ENCODE results near the gene CEP152.

DNA sequence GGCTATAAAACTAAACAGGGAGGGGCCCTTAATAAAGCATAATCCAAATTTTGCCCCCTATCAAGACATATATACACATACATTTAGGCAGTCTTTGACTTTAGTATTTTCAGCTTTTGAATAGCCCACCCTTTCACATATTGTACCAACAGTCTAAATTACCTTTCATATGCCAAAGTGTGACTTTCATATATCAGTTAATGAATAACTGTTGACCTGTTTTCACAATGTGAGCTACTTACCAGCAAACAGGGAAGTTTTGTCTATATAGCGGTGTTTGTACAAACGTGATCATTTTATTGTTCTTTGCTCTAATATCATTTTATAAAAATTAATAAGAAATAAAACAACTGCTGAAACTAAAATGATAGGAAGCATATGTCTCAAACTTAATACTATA is 28.0 kb downstream of the CEP152 start:
- TF ChIP-seq, protein P1, sequence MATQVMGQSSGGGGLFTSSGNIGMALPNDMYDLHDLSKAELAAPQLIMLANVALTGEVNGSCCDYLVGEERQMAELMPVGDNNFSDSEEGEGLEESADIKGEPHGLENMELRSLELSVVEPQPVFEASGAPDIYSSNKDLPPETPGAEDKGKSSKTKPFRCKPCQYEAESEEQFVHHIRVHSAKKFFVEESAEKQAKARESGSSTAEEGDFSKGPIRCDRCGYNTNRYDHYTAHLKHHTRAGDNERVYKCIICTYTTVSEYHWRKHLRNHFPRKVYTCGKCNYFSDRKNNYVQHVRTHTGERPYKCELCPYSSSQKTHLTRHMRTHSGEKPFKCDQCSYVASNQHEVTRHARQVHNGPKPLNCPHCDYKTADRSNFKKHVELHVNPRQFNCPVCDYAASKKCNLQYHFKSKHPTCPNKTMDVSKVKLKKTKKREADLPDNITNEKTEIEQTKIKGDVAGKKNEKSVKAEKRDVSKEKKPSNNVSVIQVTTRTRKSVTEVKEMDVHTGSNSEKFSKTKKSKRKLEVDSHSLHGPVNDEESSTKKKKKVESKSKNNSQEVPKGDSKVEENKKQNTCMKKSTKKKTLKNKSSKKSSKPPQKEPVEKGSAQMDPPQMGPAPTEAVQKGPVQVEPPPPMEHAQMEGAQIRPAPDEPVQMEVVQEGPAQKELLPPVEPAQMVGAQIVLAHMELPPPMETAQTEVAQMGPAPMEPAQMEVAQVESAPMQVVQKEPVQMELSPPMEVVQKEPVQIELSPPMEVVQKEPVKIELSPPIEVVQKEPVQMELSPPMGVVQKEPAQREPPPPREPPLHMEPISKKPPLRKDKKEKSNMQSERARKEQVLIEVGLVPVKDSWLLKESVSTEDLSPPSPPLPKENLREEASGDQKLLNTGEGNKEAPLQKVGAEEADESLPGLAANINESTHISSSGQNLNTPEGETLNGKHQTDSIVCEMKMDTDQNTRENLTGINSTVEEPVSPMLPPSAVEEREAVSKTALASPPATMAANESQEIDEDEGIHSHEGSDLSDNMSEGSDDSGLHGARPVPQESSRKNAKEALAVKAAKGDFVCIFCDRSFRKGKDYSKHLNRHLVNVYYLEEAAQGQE (IDR thresholded peaks at IDR 0.05; ENCODE audit: insufficient read depth in 1 of 2, low read depth in 2 of 2, low read length in 1 of 2) = no peak
- TF ChIP-seq, protein P2, sequence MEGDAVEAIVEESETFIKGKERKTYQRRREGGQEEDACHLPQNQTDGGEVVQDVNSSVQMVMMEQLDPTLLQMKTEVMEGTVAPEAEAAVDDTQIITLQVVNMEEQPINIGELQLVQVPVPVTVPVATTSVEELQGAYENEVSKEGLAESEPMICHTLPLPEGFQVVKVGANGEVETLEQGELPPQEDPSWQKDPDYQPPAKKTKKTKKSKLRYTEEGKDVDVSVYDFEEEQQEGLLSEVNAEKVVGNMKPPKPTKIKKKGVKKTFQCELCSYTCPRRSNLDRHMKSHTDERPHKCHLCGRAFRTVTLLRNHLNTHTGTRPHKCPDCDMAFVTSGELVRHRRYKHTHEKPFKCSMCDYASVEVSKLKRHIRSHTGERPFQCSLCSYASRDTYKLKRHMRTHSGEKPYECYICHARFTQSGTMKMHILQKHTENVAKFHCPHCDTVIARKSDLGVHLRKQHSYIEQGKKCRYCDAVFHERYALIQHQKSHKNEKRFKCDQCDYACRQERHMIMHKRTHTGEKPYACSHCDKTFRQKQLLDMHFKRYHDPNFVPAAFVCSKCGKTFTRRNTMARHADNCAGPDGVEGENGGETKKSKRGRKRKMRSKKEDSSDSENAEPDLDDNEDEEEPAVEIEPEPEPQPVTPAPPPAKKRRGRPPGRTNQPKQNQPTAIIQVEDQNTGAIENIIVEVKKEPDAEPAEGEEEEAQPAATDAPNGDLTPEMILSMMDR (IDR thresholded peaks at IDR 0.05) = no peak
- no peak for TF ChIP-seq POLR2AphosphoS5 (IDR thresholded peaks at IDR 0.05; ENCODE audit: low read depth, low read length)
